Measurements from ENCODE around the gene NAT10.
"Not testable (repeated sequence)": the region's sequence is repeated elsewhere in the genome, so short reads cannot be mapped to it uniquely, and the experiment has no call there.

NAT10 gene

DNA sequence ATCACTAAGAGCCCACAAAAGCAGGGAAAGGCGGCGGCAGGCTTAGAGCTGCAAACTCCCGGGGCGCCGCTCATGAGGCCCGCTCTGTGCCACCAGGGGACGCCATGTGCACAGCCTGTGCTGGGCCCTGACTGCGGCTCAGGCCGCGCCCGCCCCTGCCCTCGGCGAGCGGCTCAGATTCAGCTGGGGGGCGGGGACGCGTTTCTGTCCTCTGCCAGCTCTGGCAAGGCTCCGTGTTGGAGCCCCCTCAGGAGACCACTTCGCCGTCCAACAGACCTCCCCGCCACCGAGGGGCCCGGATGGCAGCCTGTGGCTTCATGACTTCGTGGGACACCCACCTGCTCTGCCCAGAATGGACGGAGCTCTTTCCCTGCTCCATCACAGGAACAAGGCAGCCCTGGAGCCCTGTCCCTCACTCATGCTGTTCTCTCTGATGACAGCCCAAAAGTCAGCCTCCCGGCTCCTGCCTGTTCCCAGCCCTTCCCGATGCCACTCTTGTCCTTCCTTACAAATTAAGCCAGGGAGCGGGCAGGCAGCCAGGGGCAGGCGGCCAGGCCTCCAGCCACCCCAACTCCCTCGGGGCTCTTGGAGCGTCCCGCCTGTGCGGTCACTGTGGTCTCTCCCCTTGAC is 69.1 kb downstream of the NAT10 start:
- H3K4me3 ChIP-seq: peak overlapping the region; percentile 13
- H3K36me3 ChIP-seq (replicated peaks): no peaks in the 10 kb centered on the region
- in situ Hi-C loops (cut with MboI; ENCODE audit: low sequenced_read_pairs): loop anchor here (5.0 to 25.0 kb wide), 2 partner anchors 183 to 1213 kb away; partner anchors contain the start of gene ABTB2
- peaks cover 11% of the 10 kb centered on the region for H3K4me1 ChIP-seq
- H3K27me3 ChIP-seq (ENCODE audit: low read depth): no peaks in the 10 kb centered on the region
- peak; percentile 46 to 90 for DNase-seq (ENCODE audit: low spot score in 2 of 2)
- H3K9me3 ChIP-seq: no peaks in the 10 kb centered on the region

DNA sequence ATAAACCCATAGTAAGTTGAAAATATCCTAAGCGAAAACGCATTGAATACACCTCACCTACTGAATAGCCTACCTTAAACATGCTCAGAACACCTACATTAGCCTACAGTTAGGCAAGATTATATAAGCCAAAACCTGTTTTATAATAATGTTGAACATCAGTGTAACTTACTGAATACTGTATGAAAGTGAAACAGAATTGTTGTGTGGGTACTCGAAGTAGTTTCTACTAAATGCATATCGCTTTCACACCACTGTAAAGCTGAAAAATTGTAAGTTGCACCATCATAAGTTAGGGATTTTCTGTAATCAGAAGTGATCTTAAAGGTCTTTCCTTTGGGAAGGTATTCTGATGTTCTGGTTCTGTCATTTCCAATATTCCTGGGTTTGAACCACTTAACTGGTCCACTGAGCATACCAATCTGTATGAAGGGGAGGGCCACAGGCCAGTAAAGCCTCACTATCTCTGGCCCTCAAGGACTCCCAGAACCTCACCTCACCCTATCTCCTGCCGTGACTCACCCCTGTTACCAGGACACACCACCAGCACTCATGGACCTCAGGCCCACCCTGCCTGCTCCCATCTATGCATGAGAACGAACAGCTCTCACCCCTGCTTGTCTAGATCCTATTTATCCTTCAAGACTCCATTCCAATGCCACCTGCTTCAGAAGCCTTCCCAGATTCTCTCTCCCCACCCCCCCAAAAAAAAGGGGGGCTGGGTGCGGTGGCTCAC is 70.0 kb downstream of the NAT10 start:
- H3K36me3 ChIP-seq (replicated peaks): no peaks in the 10 kb centered on the region; the same call in 1 of the 2 replicates
- peaks cover 11% of the 10 kb centered on the region for H3K4me1 ChIP-seq
- no peak overlapping the region for H3K4me3 ChIP-seq
- in situ Hi-C loops (cut with MboI; ENCODE audit: low sequenced_read_pairs): loop anchor here (5.0 kb wide), 1 partner anchor 182 kb away; the partner anchor contains the start of gene ABTB2
- H3K9me3 ChIP-seq: no peaks in the 10 kb centered on the region
- no peaks in the 10 kb centered on the region for H3K27me3 ChIP-seq (ENCODE audit: low read depth)
- DNase-seq (ENCODE audit: low spot score in 2 of 2): no peak

DNA sequence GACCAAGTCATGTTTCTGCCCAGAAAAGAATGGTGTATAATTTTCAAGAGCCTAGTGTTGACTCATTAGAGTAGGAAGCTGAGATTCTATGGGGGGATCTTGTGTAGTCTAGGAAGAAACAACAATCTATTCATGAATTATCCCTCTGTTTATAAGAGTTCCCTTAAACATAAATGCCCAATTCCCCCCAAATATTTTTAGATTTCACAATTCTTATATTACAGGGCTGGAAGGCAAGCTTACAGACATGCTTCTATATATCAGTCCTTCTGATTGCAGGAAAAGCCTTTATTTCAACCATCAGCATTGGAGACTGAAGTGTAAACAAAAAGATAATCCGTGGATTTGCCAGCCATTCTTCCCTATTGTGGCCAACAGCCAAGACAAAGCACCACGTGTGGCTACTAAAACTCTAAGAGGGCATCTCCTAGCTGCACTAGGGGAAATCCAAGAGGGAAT is 71.4 kb downstream of the NAT10 start:
- peak; percentile 49 to 52 for DNase-seq (ENCODE audit: low spot score in 2 of 2)
- peaks cover 11% of the 10 kb centered on the region for H3K4me1 ChIP-seq
- H3K9me3 ChIP-seq: no peaks in the 10 kb centered on the region
- in situ Hi-C loops (cut with MboI; ENCODE audit: low sequenced_read_pairs): loop anchor here (5.0 kb wide), 1 partner anchor 181 kb away; the partner anchor contains the start of gene ABTB2
- no peaks in the 10 kb centered on the region; the same call in 1 of the 2 replicates for H3K36me3 ChIP-seq (replicated peaks)
- no peak overlapping the region for H3K4me3 ChIP-seq
- H3K27me3 ChIP-seq (ENCODE audit: low read depth): no peaks in the 10 kb centered on the region

DNA sequence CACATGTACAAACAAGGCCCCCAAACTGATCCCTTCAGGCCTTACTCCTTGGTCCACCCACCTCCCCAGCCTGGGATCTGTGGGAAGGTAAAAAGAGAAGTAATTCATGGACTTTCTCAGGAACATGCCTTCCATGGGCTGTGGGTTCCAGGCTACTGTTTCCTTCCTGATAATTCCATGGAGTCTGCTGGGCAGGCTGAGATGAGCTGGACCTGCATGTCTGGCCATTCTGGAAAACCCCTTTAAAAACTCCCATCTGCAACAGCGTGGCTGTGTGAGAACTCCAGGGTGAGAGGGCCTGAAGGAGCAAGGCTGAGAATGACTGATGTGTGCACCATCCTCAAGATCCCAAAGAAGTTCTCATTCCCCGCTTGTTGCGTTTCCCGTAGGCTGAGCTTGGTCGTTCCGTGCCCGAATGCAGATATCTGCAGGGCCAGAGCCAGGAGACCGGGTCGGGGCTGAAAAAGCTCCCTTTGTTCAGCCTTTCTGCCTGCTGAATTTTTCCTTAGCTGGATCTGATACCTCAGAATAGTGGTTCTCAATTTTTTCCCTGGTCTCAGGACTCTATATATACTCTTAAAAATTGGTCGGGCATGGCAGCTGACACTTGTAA is 72.9 kb downstream of the NAT10 start:
- H3K9me3 ChIP-seq: no peaks in the 10 kb centered on the region
- H3K4me3 ChIP-seq: no peak overlapping the region
- no peaks in the 10 kb centered on the region for H3K27me3 ChIP-seq (ENCODE audit: low read depth)
- in situ Hi-C loops (cut with MboI; ENCODE audit: low sequenced_read_pairs): loop anchor here (5.0 kb wide), 1 partner anchor 179 kb away; the partner anchor contains the start of gene ABTB2
- H3K4me1 ChIP-seq: peaks cover 11% of the 10 kb centered on the region
- no peak for DNase-seq (ENCODE audit: low spot score in 2 of 2)
- H3K36me3 ChIP-seq (replicated peaks): no peaks in the 10 kb centered on the region; the same call in 1 of the 2 replicates

DNA sequence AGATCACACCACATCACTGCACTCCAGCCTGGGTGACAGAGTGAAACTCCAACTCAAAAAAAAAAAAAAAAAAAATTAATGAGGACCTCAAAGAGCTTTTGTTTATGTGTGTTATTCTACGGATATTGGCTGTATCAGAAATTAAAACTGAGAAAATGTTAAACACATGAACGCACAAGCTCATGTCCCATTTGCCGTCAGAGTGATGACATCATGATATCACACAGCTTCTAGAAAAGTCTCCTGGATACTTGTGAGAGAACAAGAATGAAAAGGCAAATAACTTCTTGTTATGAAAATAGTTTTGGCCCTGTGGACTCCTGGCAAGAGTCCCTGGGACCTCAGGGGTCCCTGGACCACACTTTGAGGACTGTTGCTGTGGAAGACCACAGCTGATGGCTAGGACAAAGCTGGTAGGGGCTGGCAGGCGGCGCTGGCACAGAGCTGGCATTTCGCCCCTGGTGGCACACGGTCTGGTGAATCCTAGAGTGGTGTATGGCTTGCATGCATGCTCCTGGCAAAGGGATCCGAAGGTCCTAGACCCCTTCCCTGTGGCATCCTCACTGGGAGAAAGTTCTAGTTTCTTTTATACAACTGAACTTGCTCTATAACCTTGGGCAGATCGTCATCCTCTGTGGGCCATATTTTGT is 73.7 kb downstream of the NAT10 start:
- H3K27me3 ChIP-seq (ENCODE audit: low read depth): no peaks in the 10 kb centered on the region
- H3K4me3 ChIP-seq: no peak overlapping the region
- no peak for DNase-seq (ENCODE audit: low spot score in 2 of 2)
- peaks cover 11% of the 10 kb centered on the region for H3K4me1 ChIP-seq
- H3K36me3 ChIP-seq (replicated peaks): no peaks in the 10 kb centered on the region; the same call in 1 of the 2 replicates
- in situ Hi-C loops (cut with MboI; ENCODE audit: low sequenced_read_pairs): loop anchor here (5.0 kb wide), 1 partner anchor 178 kb away; the partner anchor contains the start of gene ABTB2
- no peaks in the 10 kb centered on the region for H3K9me3 ChIP-seq

DNA sequence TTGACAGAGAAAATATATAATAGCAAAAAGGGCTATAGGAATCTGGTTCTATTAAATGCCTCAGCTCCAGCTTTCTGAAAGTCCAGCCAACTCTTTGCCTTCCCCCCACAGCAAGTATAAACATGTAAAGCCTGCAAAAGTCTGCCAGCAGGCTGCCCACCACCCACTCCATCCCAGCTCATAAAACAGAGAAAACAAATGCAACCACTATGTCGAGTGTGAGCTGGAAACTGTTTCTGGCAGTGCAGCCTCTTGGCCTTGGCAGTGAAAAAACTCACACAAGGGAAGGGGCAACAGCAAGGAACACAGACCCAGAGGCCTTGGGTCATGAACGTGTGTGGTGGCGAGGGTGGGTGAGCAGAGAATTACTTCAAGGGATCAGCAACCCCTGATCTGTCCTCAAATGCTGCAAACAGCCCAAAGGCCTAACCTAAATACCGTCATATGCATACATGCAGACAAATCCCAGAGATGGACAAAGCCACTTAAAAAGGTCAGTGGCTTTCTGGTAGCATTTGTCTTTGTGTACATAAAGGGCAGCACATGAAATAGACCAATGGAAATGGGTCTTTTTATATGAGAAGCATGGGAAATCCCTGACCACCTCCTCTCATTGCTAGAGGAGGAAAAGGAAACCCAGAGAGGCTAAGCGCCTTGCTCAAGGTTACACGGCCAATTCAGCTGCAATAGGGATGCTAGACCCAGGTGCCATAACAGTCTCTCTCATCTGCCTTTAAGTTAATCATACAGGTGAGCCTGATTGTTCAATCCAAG is 74.8 kb downstream of the NAT10 start:
- H3K9me3 ChIP-seq: no peaks in the 10 kb centered on the region
- peaks cover 8% of the 10 kb centered on the region for H3K4me1 ChIP-seq
- no peak for DNase-seq (ENCODE audit: low spot score in 2 of 2)
- in situ Hi-C loops (cut with MboI; ENCODE audit: low sequenced_read_pairs): no loop called here
- H3K4me3 ChIP-seq: no peak overlapping the region
- H3K27me3 ChIP-seq (ENCODE audit: low read depth): no peaks in the 10 kb centered on the region
- no peaks in the 10 kb centered on the region; the same call in 1 of the 2 replicates for H3K36me3 ChIP-seq (replicated peaks)

DNA sequence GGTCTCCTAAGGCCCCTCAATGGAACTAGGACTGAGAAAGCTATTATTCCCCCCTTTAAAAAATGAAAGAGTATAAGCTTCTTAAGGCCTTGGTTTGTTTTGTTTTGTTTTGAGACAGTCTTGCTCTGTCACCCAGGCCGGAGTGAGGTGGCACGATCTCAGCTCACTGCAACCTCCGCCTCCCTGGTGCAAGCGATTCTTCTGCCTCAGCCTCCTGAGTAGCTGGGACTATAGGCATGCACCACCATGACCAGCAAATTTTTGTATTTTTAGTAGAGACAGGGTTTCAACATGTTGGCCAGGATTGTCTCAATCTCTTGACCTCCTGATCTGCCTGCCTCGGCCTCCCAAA is 75.4 kb downstream of the NAT10 start:
- H3K9me3 ChIP-seq; H3K4me1 ChIP-seq; H3K36me3 ChIP-seq (replicated peaks); H3K4me3 ChIP-seq; in situ Hi-C loops (cut with MboI; ENCODE audit: low sequenced_read_pairs); H3K27me3 ChIP-seq (ENCODE audit: low read depth); DNase-seq (ENCODE audit: low spot score in 2 of 2): not testable (repeated sequence)

DNA sequence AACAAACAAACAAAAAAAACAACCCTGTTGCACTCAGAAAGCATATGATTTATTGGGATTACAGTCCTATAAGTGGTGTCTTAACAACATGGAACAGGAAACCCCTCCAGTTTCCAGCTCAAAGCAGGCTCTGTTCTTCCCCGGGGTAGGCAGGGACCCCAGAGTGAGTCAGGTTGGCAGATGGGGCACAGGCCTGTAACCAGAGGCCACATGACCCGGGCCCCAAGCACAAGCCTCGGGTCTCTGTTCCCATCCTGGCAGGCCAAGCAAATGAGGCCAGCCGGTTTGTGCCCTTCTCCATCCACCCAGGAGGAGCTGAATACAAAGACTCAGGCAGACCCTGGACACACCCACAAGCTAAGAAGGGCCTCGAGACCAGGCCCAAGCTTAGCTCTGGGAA is 75.8 kb downstream of the NAT10 start:
- Histone ChIP-seq H3K27me3 (ENCODE audit: low read depth) (no peaks in the 10 kb centered on the region), H3K4me1 (peaks cover 8% of the 10 kb centered on the region), H3K9me3 (no peaks in the 10 kb centered on the region), H3K36me3 (replicated peaks) (no peaks in the 10 kb centered on the region; the same call in 1 of the 2 replicates), H3K4me3 (no peak overlapping the region)
- in situ Hi-C loops (cut with MboI; ENCODE audit: low sequenced_read_pairs): no loop called here
- DNase-seq (ENCODE audit: low spot score in 2 of 2): no peak

DNA sequence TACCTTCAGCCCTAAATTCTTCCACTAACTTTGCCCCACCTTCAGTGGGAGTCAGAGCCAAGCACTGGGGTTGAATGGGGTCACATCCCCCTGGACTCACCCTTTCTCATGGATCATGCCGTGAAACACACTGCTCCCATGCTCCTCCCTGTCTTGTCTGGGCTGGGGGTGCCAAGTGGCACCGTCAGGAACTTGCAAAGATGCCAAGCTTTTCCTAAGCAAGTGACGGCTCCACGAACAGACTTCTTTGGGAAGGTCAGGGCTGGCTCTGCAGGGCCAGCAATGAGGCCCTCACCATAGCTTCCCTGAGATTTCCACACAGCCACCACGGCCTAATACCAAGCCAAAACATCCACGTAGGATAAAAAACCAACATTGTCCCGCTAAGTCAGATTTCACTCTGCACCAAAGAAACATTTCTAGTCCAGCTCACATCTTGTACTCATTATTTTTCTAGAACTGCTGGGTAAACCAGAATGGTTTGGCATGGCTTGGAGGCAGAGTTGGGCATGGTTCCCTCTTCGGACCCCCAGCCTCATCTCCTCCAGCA is 76.5 kb downstream of the NAT10 start:
- no peaks in the 10 kb centered on the region; the same call in 1 of the 2 replicates for H3K36me3 ChIP-seq (replicated peaks)
- H3K4me1 ChIP-seq: peaks cover 3% of the 10 kb centered on the region
- H3K9me3 ChIP-seq: no peaks in the 10 kb centered on the region
- H3K27me3 ChIP-seq (ENCODE audit: low read depth): no peaks in the 10 kb centered on the region
- H3K4me3 ChIP-seq: no peak overlapping the region
- in situ Hi-C loops (cut with MboI; ENCODE audit: low sequenced_read_pairs): no loop called here
- no peak for DNase-seq (ENCODE audit: low spot score in 2 of 2)

DNA sequence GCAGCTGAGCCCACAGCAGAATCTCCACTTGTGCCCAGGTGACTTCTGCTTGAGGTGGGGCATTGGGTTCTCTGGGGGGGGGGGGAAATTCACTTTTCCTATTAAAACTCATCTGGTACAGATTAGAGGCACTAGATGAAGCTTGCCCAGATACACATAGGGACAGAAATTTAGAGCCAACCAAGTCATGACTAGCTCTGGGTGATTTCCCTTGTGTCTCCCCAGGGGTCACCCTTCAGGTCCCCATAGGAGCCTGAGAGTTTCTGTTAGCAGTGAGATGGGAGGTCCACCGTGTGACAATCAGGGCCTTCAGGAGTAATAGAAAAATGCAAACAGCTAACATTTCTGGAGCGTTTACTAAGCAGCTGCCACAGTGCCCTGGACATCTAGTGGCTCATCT is 77.0 kb downstream of the NAT10 start:
- no peaks in the 10 kb centered on the region; the same call in 1 of the 2 replicates for H3K36me3 ChIP-seq (replicated peaks)
- no peak for DNase-seq (ENCODE audit: low spot score in 2 of 2)
- in situ Hi-C loops (cut with MboI; ENCODE audit: low sequenced_read_pairs): no loop called here
- H3K27me3 ChIP-seq (ENCODE audit: low read depth): no peaks in the 10 kb centered on the region
- no peaks in the 10 kb centered on the region for H3K4me1 ChIP-seq
- H3K9me3 ChIP-seq: no peaks in the 10 kb centered on the region
- no peak overlapping the region for H3K4me3 ChIP-seq

DNA sequence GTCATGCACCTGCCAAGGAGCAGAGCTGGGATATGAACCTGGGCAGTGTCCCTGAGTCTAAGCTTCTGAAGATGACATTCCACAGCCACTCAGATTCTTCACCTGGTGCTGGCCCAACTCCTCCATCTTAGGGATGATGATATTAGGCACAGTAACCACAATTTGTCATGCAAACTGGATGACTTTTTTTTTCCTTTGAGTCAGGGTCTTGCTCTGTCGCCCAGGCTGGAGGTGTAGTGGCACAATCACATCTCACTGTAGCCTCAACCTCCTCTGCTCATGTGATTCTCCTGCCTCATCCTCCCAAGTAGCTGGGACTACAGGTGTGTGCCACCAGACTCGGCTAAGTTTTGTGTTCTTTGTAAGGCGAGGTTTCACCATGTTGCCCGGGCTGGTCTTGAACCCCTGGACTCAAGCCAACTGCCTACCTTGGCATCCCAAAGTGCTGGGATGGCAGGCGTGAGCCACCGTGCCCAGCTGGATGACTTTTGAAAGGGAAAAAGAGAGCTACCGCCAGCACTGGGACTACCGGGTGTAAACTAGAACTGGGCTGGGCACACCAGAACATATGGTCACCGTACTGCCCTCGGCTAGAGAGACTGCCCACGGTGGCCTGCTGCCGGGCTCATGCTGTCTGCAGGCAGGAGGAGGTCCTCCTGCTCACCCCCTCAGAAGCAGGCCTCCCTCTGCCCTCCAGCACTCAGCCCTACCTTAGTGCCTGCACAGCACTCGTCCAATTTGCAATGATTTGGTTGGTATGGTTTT is 77.7 kb downstream of the NAT10 start:
- in situ Hi-C loops (cut with MboI; ENCODE audit: low sequenced_read_pairs): no loop called here

DNA sequence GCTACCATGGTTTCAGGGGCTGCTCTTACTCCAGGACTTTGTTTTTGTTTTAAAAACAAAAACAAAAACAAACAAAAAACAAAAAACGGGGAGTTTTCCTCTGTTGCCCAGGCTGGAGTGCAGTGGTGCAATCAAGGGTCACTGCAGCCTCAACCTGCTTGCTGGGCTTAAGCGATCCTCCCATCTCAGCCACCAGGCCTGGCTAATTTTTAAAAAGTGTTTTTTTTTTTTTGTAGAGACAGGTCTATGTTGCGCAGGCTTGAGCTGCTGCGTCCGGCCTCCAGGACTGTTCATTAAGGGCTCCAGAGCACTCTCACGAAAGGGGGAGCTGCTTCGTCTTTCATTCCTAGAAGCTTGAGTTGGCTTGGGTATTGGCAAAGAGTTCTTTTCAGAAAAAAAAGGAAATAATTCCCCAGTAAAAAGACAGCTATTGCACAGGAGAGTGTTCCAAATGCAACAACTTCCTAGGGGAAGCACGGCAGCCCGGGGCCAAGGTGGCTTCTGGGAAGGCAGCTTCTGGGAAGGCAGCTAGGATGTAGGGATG is 78.5 kb downstream of the NAT10 start:
- no peaks in the 10 kb centered on the region; the same call in 1 of the 2 replicates for H3K36me3 ChIP-seq (replicated peaks)
- H3K9me3 ChIP-seq: no peaks in the 10 kb centered on the region
- H3K4me1 ChIP-seq: no peaks in the 10 kb centered on the region
- H3K4me3 ChIP-seq: no peak overlapping the region
- DNase-seq (ENCODE audit: low spot score in 2 of 2): no peak
- H3K27me3 ChIP-seq (ENCODE audit: low read depth): no peaks in the 10 kb centered on the region
- in situ Hi-C loops (cut with MboI; ENCODE audit: low sequenced_read_pairs): no loop called here

More for the DNA sequence above, 77.7 kb downstream of the NAT10 start:
- DNase-seq (ENCODE audit: low spot score in 2 of 2): no peak
- Histone ChIP-seq H3K4me1 (no peaks in the 10 kb centered on the region), H3K9me3 (no peaks in the 10 kb centered on the region), H3K4me3 (no peak overlapping the region), H3K27me3 (ENCODE audit: low read depth) (no peaks in the 10 kb centered on the region), H3K36me3 (replicated peaks) (no peaks in the 10 kb centered on the region; the same call in 1 of the 2 replicates)

Data from HAP-1 (cell line).